ENCODE measurements around the gene CDK19. TPM values are rescaled to one million over a fixed set of nuclear protein-coding genes. Genes with fewer than 3 reads are reported as not detected.
A peak's percentile ranks its signal among the peaks of the same experiment; 100 is the strongest.

The CDK19 gene
- total and polyA plus RNA-seq, 10 of the 15 experiments (the other 5 are each of a cell fraction or from before 2014, with no cell fraction given) = 4.6 to 21.4 (median 12.4) TPM

DNA sequence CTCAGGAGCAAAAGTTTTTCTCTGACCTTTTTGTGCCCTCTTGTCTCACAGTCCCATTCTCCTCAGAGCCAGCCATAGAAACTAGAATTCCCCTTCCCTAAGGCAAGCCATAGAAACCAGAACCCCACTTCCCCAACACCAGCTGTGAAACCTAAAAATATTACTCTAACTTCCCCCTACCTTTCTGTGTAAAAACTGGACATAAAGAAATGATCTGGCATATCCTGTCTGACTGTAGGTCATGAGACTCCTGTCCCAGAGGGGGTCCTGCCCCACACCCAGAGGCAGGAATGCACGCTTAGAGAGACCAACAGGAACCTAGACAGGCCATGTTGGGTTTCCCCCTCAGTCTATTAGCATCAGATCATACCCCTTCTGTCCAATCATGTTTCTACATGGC lies 198.2 kb downstream of the CDK19 start (continued):
- TF ChIP-seq, protein P1, sequence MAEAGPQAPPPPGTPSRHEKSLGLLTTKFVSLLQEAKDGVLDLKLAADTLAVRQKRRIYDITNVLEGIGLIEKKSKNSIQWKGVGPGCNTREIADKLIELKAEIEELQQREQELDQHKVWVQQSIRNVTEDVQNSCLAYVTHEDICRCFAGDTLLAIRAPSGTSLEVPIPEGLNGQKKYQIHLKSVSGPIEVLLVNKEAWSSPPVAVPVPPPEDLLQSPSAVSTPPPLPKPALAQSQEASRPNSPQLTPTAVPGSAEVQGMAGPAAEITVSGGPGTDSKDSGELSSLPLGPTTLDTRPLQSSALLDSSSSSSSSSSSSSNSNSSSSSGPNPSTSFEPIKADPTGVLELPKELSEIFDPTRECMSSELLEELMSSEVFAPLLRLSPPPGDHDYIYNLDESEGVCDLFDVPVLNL (IDR thresholded peaks at IDR 0.05; ENCODE audit: low read depth, low read length) = no peak
- TF ChIP-seq PKNOX1 (IDR thresholded peaks at IDR 0.05) = no peak
- peak; percentile 81 to 87 for TF ChIP-seq IKZF2 (IDR thresholded peaks at IDR 0.05)
- TF ChIP-seq BRCA1 (IDR thresholded peaks at IDR 0.05; ENCODE audit: low read depth, low read length) = no peak
- TF ChIP-seq STAT1 (conservative IDR thresholded peaks at IDR 0.05) = no peak
- no peak for TF ChIP-seq TAF1 (IDR thresholded peaks at IDR 0.05; ENCODE audit: borderline replicate concordance, low read depth, low read length)
- no peak for TF ChIP-seq CEBPB (IDR thresholded peaks at IDR 0.05; ENCODE audit: borderline replicate concordance in 1 of 2, low read depth in 2 of 2, low read length in 2 of 2)
- TF ChIP-seq JUNB (IDR thresholded peaks at IDR 0.05) = peak; percentile 79
- TF ChIP-seq CBFB (IDR thresholded peaks at IDR 0.05; ENCODE audit: low read depth) = no peak
- no peak for TF ChIP-seq STAT3 (IDR thresholded peaks at IDR 0.05; ENCODE audit: low read depth, low read length)
- peak; percentile 80 for TF ChIP-seq CREM (IDR thresholded peaks at IDR 0.05; ENCODE audit: low read depth)
- TF ChIP-seq IRF4 (IDR thresholded peaks at IDR 0.05; ENCODE audit: low read depth, low read length) = peak; percentile 29; the same call in 1 of the 2 replicates
- TF ChIP-seq SPI1 (IDR thresholded peaks at IDR 0.05; ENCODE audit: borderline replicate concordance, insufficient read depth, low read depth, low read length) = peak; percentile 64; the same call in 1 of the 2 replicates
- TF ChIP-seq NFYB (IDR thresholded peaks at IDR 0.05; ENCODE audit: insufficient read depth, low read depth, low read length) = no peak
- peak; percentile 46; the same call in 1 of the 2 replicates for TF ChIP-seq PML (IDR thresholded peaks at IDR 0.05; ENCODE audit: low read length)
- TF ChIP-seq RELA (IDR thresholded peaks at IDR 0.05; ENCODE audit: borderline replicate concordance, partially characterized antibody) = peak; percentile 47
- peak; percentile 82 for TF ChIP-seq TCF12 (IDR thresholded peaks at IDR 0.05; ENCODE audit: low read depth, low read length)
- TF ChIP-seq NFIC (IDR thresholded peaks at IDR 0.05; ENCODE audit: low read depth, low read length) = peak; percentile 94
- no peak for TF ChIP-seq CBX5 (IDR thresholded peaks at IDR 0.05; ENCODE audit: low read depth)
- TF ChIP-seq CHD1 (IDR thresholded peaks at IDR 0.05; ENCODE audit: low read depth, low read length) = no peak
- TF ChIP-seq BCL11A (IDR thresholded peaks at IDR 0.05; ENCODE audit: low read depth, low read length) = peak; percentile 54; the same call in 1 of the 2 replicates
- peak; percentile 71; the same call in 1 of the 2 replicates for TF ChIP-seq TBL1XR1 (IDR thresholded peaks at IDR 0.05; ENCODE audit: low read depth, low read length)
- TF ChIP-seq, protein P2, sequence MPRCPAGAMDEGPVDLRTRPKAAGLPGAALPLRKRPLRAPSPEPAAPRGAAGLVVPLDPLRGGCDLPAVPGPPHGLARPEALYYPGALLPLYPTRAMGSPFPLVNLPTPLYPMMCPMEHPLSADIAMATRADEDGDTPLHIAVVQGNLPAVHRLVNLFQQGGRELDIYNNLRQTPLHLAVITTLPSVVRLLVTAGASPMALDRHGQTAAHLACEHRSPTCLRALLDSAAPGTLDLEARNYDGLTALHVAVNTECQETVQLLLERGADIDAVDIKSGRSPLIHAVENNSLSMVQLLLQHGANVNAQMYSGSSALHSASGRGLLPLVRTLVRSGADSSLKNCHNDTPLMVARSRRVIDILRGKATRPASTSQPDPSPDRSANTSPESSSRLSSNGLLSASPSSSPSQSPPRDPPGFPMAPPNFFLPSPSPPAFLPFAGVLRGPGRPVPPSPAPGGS (IDR thresholded peaks at IDR 0.05; ENCODE audit: borderline replicate concordance, insufficient read depth, low read depth, low read length, poor library complexity, severe bottlenecking) = peak; percentile 49
- TF ChIP-seq IRF3 (IDR thresholded peaks at IDR 0.05) = no peak
- no peak for TF ChIP-seq MYB (IDR thresholded peaks at IDR 0.05; ENCODE audit: borderline replicate concordance, low read depth, low read length)
- TF ChIP-seq KDM1A (IDR thresholded peaks at IDR 0.05; ENCODE audit: borderline replicate concordance) = no peak
- peak; percentile 88 for TF ChIP-seq RUNX3 (IDR thresholded peaks at IDR 0.05; ENCODE audit: low read length)
- TF ChIP-seq ZNF622 (IDR thresholded peaks at IDR 0.05) = no peak
- no peak for TF ChIP-seq EGR1 (IDR thresholded peaks at IDR 0.05; ENCODE audit: borderline replicate concordance in 1 of 2, low read depth in 2 of 2, low read length in 2 of 2)
- peak; percentile 63 for TF ChIP-seq MEF2B (IDR thresholded peaks at IDR 0.05; ENCODE audit: partially characterized antibody, poor library complexity, severe bottlenecking)

All from GM12878 (cell line).